HepG2 (cell line): ENCODE measurements around the gene SLC22A31. TPM values are rescaled to one million over a fixed set of nuclear protein-coding genes. Genes with fewer than 3 reads are reported as not detected.

Experiments
- ADNP ChIP-seq: sonication (generic); formaldehyde crosslinking; IDR thresholded peaks from 2 replicates; pipeline ENCODE4 v1.4.0; 2020; ENCODE audit warnings: missing genetic modification reagents
- GABPB1 ChIP-seq: IDR thresholded peaks from 2 replicates; pipeline ENCODE4 v1.6.1; 2016; ENCODE audit warnings: mild to moderate bottlenecking, missing genetic modification reagents, moderate library complexity, missing compliant biosample characterization
- HNRNPUL1 ChIP-seq: fragments of 200-400 bp; formaldehyde crosslinking; IDR thresholded peaks from 2 replicates; pipeline ENCODE4 v1.6.1; 2017; ENCODE audit warnings: low read depth, mild to moderate bottlenecking, low read length, moderate library complexity
- KDM1A ChIP-seq: IDR thresholded peaks from 2 replicates; pipeline ENCODE4 v1.6.1; 2016; ENCODE audit warnings: missing compliant biosample characterization
- MED13 ChIP-seq: sonication (generic); formaldehyde crosslinking; IDR thresholded peaks from 2 replicates; pipeline ENCODE4 v1.5.0; 2020; ENCODE audit warnings: missing genetic modification reagents
- NFRKB ChIP-seq: fragments of 450-650 bp; IDR thresholded peaks from 2 replicates; pipeline ENCODE4 v1.6.1; 2017
- PHF20 ChIP-seq: sonication (generic); formaldehyde crosslinking; IDR thresholded peaks from 2 replicates; pipeline ENCODE4 v1.5.0; 2020; ENCODE audit warnings: mild to moderate bottlenecking, missing genetic modification reagents
- TP53 ChIP-seq: sonication (generic); formaldehyde crosslinking; conservative IDR thresholded peaks from 2 replicates; pipeline ENCODE4 v1.4.0; 2020; ENCODE audit warnings: missing genetic modification reagents
- ZFAT ChIP-seq: sonication (generic); formaldehyde crosslinking; conservative IDR thresholded peaks from 2 replicates; pipeline ENCODE4 v1.8.1; 2023; ENCODE audit warnings: missing genetic modification reagents, inconsistent platforms
- ZFP37 ChIP-seq: sonication (generic); formaldehyde crosslinking; IDR thresholded peaks from 2 replicates; pipeline ENCODE4 v1.4.0; 2020; ENCODE audit warnings: missing genetic modification reagents, borderline replicate concordance
- ZNF138 ChIP-seq: sonication (generic); formaldehyde crosslinking; IDR thresholded peaks from 2 replicates; pipeline ENCODE4 v1.5.0; 2020; ENCODE audit warnings: mild to moderate bottlenecking, low read depth, missing genetic modification reagents
- ZNF232 ChIP-seq: sonication (generic); formaldehyde crosslinking; IDR thresholded peaks from 2 replicates; pipeline ENCODE4 v1.4.0; 2020; ENCODE audit warnings: missing genetic modification reagents, borderline replicate concordance
- ZNF781 ChIP-seq: sonication (generic); formaldehyde crosslinking; IDR thresholded peaks from 2 replicates; pipeline ENCODE4 v1.5.1; 2020; ENCODE audit warnings: borderline replicate concordance, mild to moderate bottlenecking, missing genetic modification reagents; ENCODE audit errors: not compliant biosample characterization
- ZNF839 ChIP-seq: sonication (generic); formaldehyde crosslinking; IDR thresholded peaks from 2 replicates; pipeline ENCODE4 v1.4.0; 2020; ENCODE audit warnings: missing genetic modification reagents, mild to moderate bottlenecking, borderline replicate concordance
- polyA plus RNA-seq, 8 experiments: library from polyadenylated mRNA; depleted of rRNA in 3 of 8; stranded (reverse) in 7 of 8; unstranded in 1 of 8; fragments of >200 nt; fragmentation: Illumina TruSeq in 4 of 8; extraction: Trizol in 4 of 8; gene quantifications; 2 replicates each; pipeline versions ENCODE4 v1.2.1 to v1.2.3, GENCODE V29; 2011 to 2016; ENCODE audit warnings: low read depth in 4 of 8, missing spikeins in 1 of 8, mixed read lengths in 1 of 8; ENCODE audit not compliant: insufficient read depth in 1 of 8
- total RNA-seq, 5 experiments: library from RNA; depleted of rRNA; stranded (reverse); fragments of >200 nt; fragmentation: Illumina TruSeq; extraction: Trizol; gene quantifications; 2 replicates each; pipeline ENCODE4 v1.2.3, GENCODE V29; 2016; ENCODE audit warnings: low read depth in 1 of 5
- TF ChIP-seq, protein P1 (sequence below): sonication (generic); formaldehyde crosslinking; IDR thresholded peaks from 2 replicates; pipeline ENCODE4 v1.8.1; 2022; ENCODE audit warnings: low read depth, mild to moderate bottlenecking, missing genetic modification reagents
- TF ChIP-seq, protein P2 (sequence below): sonication (generic); formaldehyde crosslinking; IDR thresholded peaks from 2 replicates; pipeline ENCODE4 v1.8.1; 2023; ENCODE audit warnings: mild to moderate bottlenecking, missing genetic modification reagents, borderline replicate concordance
- TF ChIP-seq, protein P3 (sequence below): sonication (generic); formaldehyde crosslinking; IDR thresholded peaks from 2 replicates; pipeline ENCODE4 v1.4.0; 2020; ENCODE audit warnings: missing genetic modification reagents
- TF ChIP-seq, protein P4 (sequence below): sonication (generic); formaldehyde crosslinking; IDR thresholded peaks from 2 replicates; pipeline ENCODE4 v1.8.1; 2022; ENCODE audit warnings: mild to moderate bottlenecking, missing genetic modification reagents
- TF ChIP-seq, protein P5 (sequence below): sonication (generic); formaldehyde crosslinking; IDR thresholded peaks from 2 replicates; pipeline ENCODE4 v1.4.0; 2020; ENCODE audit warnings: missing genetic modification reagents, low read depth, mild to moderate bottlenecking, borderline replicate concordance
- TF ChIP-seq, protein P6 (sequence below): sonication (generic); formaldehyde crosslinking; IDR thresholded peaks from 2 replicates; pipeline ENCODE4 v1.5.0; 2020; ENCODE audit warnings: mild to moderate bottlenecking, missing genetic modification reagents, moderate library complexity

The SLC22A31 gene
- total and polyA plus RNA-seq, 2 of the 13 experiments (the other 11 are each of a cell fraction or from before 2014, with no cell fraction given), result 67.3 to 83.3 TPM

DNA sequence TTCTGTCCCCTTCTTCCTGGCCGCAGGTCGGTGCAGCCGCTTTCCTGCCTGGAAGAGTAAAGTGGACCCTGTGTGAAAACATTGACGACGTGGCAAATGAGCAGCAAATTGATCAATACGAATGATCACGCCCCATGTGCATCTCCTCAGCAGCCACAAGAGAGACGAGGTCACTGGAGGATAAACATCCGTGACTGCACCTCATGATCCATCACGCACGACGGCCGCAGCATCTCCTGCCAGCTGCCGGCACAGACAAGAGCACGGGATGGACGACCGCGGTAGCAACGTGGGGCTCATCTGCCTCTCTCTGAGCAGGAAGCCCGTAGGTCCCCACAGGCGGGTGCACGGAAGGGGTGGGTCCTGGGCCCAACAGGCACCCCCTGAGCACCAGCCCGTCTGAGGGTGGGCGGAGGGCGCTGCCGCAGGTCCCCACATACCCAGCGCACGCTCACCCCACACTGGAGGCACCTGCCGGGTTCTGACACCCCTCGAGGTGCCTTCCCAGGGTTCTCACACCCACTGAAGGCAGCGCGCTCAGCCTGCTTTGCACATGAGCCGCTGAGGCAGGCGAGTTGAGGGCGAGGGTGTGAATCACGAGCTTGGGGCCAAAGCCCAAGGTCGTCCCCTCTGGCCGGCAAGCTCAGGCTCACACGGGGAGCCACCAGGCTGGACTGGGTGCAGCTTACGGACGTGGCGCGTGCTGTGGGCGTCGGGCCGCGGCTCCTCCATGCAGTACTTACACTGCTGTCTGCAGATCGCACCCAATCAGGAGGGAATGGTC, 41.1 kb downstream of the SLC22A31 start (continued):
- TF ChIP-seq ZFP37 (CRISPR knock-in tag) (0 out of 2 replicates have a peak, but pooled peaks have one; percentile 44), ZNF781 (CRISPR knock-in tag) (no peak), ZFAT (CRISPR knock-in tag) (no peak), ADNP (no peak), MED13 (CRISPR knock-in tag) (peak; percentile 42; the same call in 1 of the 2 replicates), ZNF232 (CRISPR knock-in tag) (peak; percentile 86; the same call in 1 of the 2 replicates), ZNF138 (CRISPR knock-in tag) (no peak), HNRNPUL1 (no peak), GABPB1 (CRISPR knock-in tag) (peak; percentile 68), TP53 (CRISPR knock-in tag) (no peak), ZNF839 (0 out of 2 replicates have a peak, but pooled peaks have one; percentile 35), NFRKB (no peak), PHF20 (CRISPR knock-in tag) (peak; percentile 49; the same call in 1 of the 2 replicates), KDM1A (CRISPR knock-in tag) (no peak)
- TF ChIP-seq, protein P1, sequence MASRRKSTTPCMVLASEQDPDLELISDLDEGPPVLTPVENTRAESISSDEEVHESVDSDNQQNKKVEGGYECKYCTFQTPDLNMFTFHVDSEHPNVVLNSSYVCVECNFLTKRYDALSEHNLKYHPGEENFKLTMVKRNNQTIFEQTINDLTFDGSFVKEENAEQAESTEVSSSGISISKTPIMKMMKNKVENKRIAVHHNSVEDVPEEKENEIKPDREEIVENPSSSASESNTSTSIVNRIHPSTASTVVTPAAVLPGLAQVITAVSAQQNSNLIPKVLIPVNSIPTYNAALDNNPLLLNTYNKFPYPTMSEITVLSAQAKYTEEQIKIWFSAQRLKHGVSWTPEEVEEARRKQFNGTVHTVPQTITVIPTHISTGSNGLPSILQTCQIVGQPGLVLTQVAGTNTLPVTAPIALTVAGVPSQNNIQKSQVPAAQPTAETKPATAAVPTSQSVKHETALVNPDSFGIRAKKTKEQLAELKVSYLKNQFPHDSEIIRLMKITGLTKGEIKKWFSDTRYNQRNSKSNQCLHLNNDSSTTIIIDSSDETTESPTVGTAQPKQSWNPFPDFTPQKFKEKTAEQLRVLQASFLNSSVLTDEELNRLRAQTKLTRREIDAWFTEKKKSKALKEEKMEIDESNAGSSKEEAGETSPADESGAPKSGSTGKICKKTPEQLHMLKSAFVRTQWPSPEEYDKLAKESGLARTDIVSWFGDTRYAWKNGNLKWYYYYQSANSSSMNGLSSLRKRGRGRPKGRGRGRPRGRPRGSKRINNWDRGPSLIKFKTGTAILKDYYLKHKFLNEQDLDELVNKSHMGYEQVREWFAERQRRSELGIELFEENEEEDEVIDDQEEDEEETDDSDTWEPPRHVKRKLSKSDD, result peak; percentile 89; the same call in 1 of the 2 replicates
- TF ChIP-seq, protein P2, sequence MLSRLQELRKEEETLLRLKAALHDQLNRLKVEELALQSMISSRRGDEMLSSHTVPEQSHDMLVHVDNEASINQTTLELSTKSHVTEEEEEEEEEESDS (CRISPR knock-in tag), result no peak; the same call in 1 of the 2 replicates
- TF ChIP-seq, protein P3, sequence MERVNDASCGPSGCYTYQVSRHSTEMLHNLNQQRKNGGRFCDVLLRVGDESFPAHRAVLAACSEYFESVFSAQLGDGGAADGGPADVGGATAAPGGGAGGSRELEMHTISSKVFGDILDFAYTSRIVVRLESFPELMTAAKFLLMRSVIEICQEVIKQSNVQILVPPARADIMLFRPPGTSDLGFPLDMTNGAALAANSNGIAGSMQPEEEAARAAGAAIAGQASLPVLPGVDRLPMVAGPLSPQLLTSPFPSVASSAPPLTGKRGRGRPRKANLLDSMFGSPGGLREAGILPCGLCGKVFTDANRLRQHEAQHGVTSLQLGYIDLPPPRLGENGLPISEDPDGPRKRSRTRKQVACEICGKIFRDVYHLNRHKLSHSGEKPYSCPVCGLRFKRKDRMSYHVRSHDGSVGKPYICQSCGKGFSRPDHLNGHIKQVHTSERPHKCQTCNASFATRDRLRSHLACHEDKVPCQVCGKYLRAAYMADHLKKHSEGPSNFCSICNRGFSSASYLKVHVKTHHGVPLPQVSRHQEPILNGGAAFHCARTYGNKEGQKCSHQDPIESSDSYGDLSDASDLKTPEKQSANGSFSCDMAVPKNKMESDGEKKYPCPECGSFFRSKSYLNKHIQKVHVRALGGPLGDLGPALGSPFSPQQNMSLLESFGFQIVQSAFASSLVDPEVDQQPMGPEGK (CRISPR knock-in tag), result peak; percentile 67
- TF ChIP-seq, protein P4, sequence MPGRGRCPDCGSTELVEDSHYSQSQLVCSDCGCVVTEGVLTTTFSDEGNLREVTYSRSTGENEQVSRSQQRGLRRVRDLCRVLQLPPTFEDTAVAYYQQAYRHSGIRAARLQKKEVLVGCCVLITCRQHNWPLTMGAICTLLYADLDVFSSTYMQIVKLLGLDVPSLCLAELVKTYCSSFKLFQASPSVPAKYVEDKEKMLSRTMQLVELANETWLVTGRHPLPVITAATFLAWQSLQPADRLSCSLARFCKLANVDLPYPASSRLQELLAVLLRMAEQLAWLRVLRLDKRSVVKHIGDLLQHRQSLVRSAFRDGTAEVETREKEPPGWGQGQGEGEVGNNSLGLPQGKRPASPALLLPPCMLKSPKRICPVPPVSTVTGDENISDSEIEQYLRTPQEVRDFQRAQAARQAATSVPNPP, result no peak
- TF ChIP-seq, protein P5, sequence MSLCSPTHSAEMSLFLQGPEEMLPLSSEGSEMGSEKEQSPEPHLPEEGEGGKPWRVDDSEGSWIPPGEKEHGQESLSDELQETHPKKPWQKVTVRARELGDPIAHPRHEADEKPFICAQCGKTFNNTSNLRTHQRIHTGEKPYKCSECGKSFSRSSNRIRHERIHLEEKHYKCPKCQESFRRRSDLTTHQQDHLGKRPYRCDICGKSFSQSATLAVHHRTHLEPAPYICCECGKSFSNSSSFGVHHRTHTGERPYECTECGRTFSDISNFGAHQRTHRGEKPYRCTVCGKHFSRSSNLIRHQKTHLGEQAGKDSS (CRISPR knock-in tag), result peak; percentile 72; the same call in 1 of the 2 replicates
- TF ChIP-seq, protein P6, sequence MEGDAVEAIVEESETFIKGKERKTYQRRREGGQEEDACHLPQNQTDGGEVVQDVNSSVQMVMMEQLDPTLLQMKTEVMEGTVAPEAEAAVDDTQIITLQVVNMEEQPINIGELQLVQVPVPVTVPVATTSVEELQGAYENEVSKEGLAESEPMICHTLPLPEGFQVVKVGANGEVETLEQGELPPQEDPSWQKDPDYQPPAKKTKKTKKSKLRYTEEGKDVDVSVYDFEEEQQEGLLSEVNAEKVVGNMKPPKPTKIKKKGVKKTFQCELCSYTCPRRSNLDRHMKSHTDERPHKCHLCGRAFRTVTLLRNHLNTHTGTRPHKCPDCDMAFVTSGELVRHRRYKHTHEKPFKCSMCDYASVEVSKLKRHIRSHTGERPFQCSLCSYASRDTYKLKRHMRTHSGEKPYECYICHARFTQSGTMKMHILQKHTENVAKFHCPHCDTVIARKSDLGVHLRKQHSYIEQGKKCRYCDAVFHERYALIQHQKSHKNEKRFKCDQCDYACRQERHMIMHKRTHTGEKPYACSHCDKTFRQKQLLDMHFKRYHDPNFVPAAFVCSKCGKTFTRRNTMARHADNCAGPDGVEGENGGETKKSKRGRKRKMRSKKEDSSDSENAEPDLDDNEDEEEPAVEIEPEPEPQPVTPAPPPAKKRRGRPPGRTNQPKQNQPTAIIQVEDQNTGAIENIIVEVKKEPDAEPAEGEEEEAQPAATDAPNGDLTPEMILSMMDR, result 0 out of 2 replicates have a peak, but pooled peaks have one; percentile 36
